GM23338 (cell line): Measurements from ENCODE around the gene EMP2. TPM values are rescaled to one million over a fixed set of nuclear protein-coding genes. Genes with fewer than 3 reads are reported as not detected.

Experiments
- ATAC-seq: fragments of 200-7000 bp; cut with Tn5 transposase; 3 replicates; pipeline ENCODE4 v1.9.1; 2020
- DNase-seq: peaks from one replicate; pipeline ENCODE4 v3.0.0-alpha.2; 2015; ENCODE audit warnings: low spot score
- H2AFZ ChIP-seq: fragments of 200-600 bp; sonication (generic); 2 replicates; pipeline ENCODE4 v1.8.0; 2016; ENCODE audit warnings: antibody characterized with exemption, mild to moderate bottlenecking, moderate library complexity
- H3F3A ChIP-seq: fragments of 200-600 bp; sonication (generic); replicated peaks from 2 replicates; pipeline ENCODE4 v1.8.0; 2017; ENCODE audit warnings: antibody characterized with exemption, mixed run types, low read depth
- H3K27ac ChIP-seq: fragments of 200-600 bp; sonication (generic); 2 replicates; pipeline ENCODE4 v1.6.1; 2016; ENCODE audit warnings: low read depth
- H3K27me3 ChIP-seq: fragments of 200-600 bp; sonication (generic); 2 replicates; pipeline ENCODE4 v1.8.0; 2016; ENCODE audit warnings: mild to moderate bottlenecking, mixed run types, moderate library complexity; ENCODE audit not compliant: insufficient read depth
- H3K36me3 ChIP-seq: fragments of 200-600 bp; sonication (generic); 2 replicates; pipeline ENCODE4 v1.8.0; 2016; ENCODE audit warnings: mild to moderate bottlenecking; ENCODE audit not compliant: insufficient read depth
- H3K4me1 ChIP-seq: fragments of 200-600 bp; sonication (generic); 2 replicates; pipeline ENCODE4 v1.8.0; 2016; ENCODE audit warnings: mild to moderate bottlenecking, moderate library complexity; ENCODE audit not compliant: insufficient read depth
- H3K4me2 ChIP-seq: fragments of 200-600 bp; sonication (generic); 2 replicates; pipeline ENCODE4 v1.7.1; 2017; ENCODE audit warnings: mixed run types
- H3K4me3 ChIP-seq: fragments of 200-600 bp; sonication (generic); 2 replicates; pipeline ENCODE4 v1.6.1; 2016; ENCODE audit warnings: mixed run types
- H3K79me2 ChIP-seq: fragments of 200-600 bp; sonication (generic); replicated peaks from 2 replicates; pipeline ENCODE4 v1.8.0; 2017; ENCODE audit warnings: mild to moderate bottlenecking; ENCODE audit not compliant: insufficient read depth
- H3K9me2 ChIP-seq: fragments of 200-600 bp; sonication (generic); 2 replicates; pipeline ENCODE4 v1.8.0; 2017; ENCODE audit not compliant: insufficient read depth
- H4K20me1 ChIP-seq: fragments of 200-600 bp; sonication (generic); replicated peaks from 2 replicates; pipeline ENCODE4 v1.8.0; 2017; ENCODE audit warnings: mild to moderate bottlenecking; ENCODE audit not compliant: insufficient read depth
- H3K27ac Mint-ChIP-seq: 2 replicates; pipeline ENCODE4 v1.8.0; 2020; ENCODE audit warnings: inconsistent platforms, mild to moderate bottlenecking, moderate library complexity, mixed read lengths
- H3K27me3 Mint-ChIP-seq: 3 replicates; pipeline ENCODE4 v1.8.0; 2022; ENCODE audit warnings: low read depth, mild to moderate bottlenecking, moderate library complexity, mixed read lengths, inconsistent platforms; ENCODE audit not compliant: insufficient read depth, poor library complexity
- H3K36me3 Mint-ChIP-seq: 3 replicates; pipeline ENCODE4 v1.8.0; 2021; ENCODE audit warnings: low read depth, mild to moderate bottlenecking, inconsistent platforms, moderate library complexity, mixed read lengths
- H3K4me1 Mint-ChIP-seq: 3 replicates; pipeline ENCODE4 v1.8.0; 2020; ENCODE audit warnings: mild to moderate bottlenecking, inconsistent platforms, mixed read lengths
- H3K4me3 Mint-ChIP-seq: 3 replicates; pipeline ENCODE4 v1.8.0; 2021; ENCODE audit warnings: moderate library complexity, mild to moderate bottlenecking, inconsistent platforms, mixed read lengths
- H3K9me3 Mint-ChIP-seq: 3 replicates; pipeline ENCODE4 v1.8.0; 2020; ENCODE audit warnings: moderate library complexity, mild to moderate bottlenecking, inconsistent platforms, mixed read lengths
- CREB1 ChIP-seq: fragments of 250-450 bp; sonication (Bioruptor Pico); IDR thresholded peaks from 2 replicates; pipeline ENCODE4 v1.5.0; 2020; ENCODE audit warnings: low read depth, mild to moderate bottlenecking, moderate library complexity
- EZH2 ChIP-seq: fragments of 200-600 bp; sonication (generic); IDR thresholded peaks from one replicate; pipeline ENCODE4 v1.8.0; 2017; ENCODE audit warnings: antibody characterized with exemption, mild to moderate bottlenecking, low read depth; ENCODE audit not compliant: unreplicated experiment
- EZH2phosphoT487 ChIP-seq: fragments of 200-600 bp; sonication (generic); IDR thresholded peaks from one replicate; pipeline ENCODE4 v1.8.1; 2018; ENCODE audit warnings: antibody characterized with exemption; ENCODE audit not compliant: unreplicated experiment
- JUNB ChIP-seq: IDR thresholded peaks from one replicate; pipeline ENCODE4 v1.6.1; 2016; ENCODE audit warnings: antibody characterized with exemption; ENCODE audit not compliant: unreplicated experiment
- NANOG ChIP-seq: IDR thresholded peaks from 2 replicates; pipeline ENCODE4 v1.6.1; 2016; ENCODE audit warnings: antibody characterized with exemption, borderline replicate concordance
- POLR2AphosphoS5 ChIP-seq: IDR thresholded peaks from 2 replicates; pipeline ENCODE4 v1.6.1; 2016; ENCODE audit warnings: antibody characterized with exemption, low read depth
- ZNF114 ChIP-seq: fragments of 250-450 bp; sonication (Bioruptor Pico); IDR thresholded peaks from 2 replicates; pipeline ENCODE4 v1.5.0; 2020; ENCODE audit warnings: mild to moderate bottlenecking, moderate library complexity
- ZNF331 ChIP-seq: fragments of 250-450 bp; sonication (Bioruptor Pico); IDR thresholded peaks from 2 replicates; pipeline ENCODE4 v1.5.0; 2020; ENCODE audit warnings: low read depth, mild to moderate bottlenecking, moderate library complexity
- polyA plus RNA-seq: library from polyadenylated mRNA; unstranded; fragments of >200 nt; fragmentation: Nextera tagmentation; extraction: Ambion mirVana; gene quantifications from 2 replicates; pipeline ENCODE4 v1.2.1, GENCODE V29; 2016
- total RNA-seq: library from RNA; depleted of rRNA; stranded (reverse); fragments of >200 nt; shearing (Covaris generic); gene quantifications from 2 replicates; pipeline ENCODE4 v1.2.3, GENCODE V29; 2014
- TF ChIP-seq, protein P1 (sequence below): IDR thresholded peaks from 2 replicates; pipeline ENCODE4 v1.6.1; 2016; ENCODE audit warnings: antibody characterized with exemption
- TF ChIP-seq, protein P2 (sequence below): fragments of 250-450 bp; sonication (Bioruptor Pico); IDR thresholded peaks from 2 replicates; pipeline ENCODE4 v1.5.0; 2020; ENCODE audit warnings: mild to moderate bottlenecking, moderate library complexity
- TF ChIP-seq, protein P3 (sequence below): IDR thresholded peaks from one replicate; pipeline ENCODE4 v1.6.1; 2018; ENCODE audit warnings: antibody characterized with exemption; ENCODE audit not compliant: unreplicated experiment

EMP2 gene
- total and polyA plus RNA-seq, 2 experiments from 2014 or later, result 7.3 to 40.1 TPM

DNA sequence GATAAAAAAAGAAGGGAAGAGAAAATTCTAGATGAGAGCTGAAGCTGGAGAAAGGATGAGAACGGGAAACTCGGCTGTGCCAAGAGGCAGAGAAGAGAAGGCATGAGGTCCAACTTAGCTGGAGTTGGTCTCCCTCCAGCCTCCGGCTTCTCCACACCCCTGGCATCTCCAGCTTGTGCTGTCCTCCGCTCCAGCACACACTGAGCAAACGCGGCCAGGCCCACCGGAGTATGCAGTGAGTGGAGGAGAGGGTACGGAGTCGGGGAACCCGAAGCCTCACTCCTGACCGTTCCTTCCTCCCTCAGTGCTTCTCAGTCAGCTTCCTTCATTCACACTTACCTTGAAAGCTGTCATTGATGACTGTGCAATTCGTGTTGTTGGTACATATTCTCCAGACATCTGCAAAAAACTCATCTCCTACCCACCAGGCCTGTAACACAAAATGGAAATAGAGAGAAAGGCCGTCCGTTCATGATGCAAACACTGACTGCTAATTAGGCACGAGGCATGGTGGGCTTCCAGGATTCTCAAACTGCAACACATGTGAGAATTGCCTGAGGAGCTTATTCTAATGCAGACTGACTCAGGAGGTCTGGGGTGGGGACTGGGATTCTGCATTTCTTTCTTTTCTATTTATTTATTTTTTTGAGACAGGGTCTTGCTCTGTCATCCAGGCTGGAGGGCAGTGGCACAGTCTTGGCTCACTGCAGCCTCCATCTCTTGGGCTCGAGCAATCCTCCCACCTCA lies 37.0 kb downstream of the EMP2 start:
- DNase-seq, result no peak
- no peak for ATAC-seq
- no peak overlapping the region for H2AFZ ChIP-seq
- H3K4me3 Mint-ChIP-seq, result no peak overlapping the region
- no peaks in the 10 kb centered on the region for H3K4me1 ChIP-seq
- no peaks in the 10 kb centered on the region; the same call in 1 of the 2 replicates for H3K36me3 ChIP-seq
- no peak overlapping the region for H3K4me3 ChIP-seq
- no peaks in the 10 kb centered on the region for H3K4me1 Mint-ChIP-seq
- H3K27me3 Mint-ChIP-seq, result peaks cover 3% of the 10 kb centered on the region
- H4K20me1 ChIP-seq, result no peaks in the 10 kb centered on the region
- peaks cover 27% of the 10 kb centered on the region for H3K36me3 Mint-ChIP-seq
- H3K9me3 Mint-ChIP-seq, result peaks cover 9% of the 10 kb centered on the region
- no peak overlapping the region for H3K27ac ChIP-seq
- H3K9me2 ChIP-seq, result no peaks in the 10 kb centered on the region
- H3F3A ChIP-seq, result no peaks in the 10 kb centered on the region
- H3K4me2 ChIP-seq, result no peak overlapping the region
- TF ChIP-seq EZH2, result no peak
- no peak for TF ChIP-seq ZNF114 (CRISPR knock-in tag)
- no peak for TF ChIP-seq CREB1 (CRISPR knock-in tag)
- TF ChIP-seq POLR2AphosphoS5, result no peak
- TF ChIP-seq ZNF331, result no peak
- H3K79me2 ChIP-seq, result no peaks in the 10 kb centered on the region
- H3K27me3 ChIP-seq, result no peaks in the 10 kb centered on the region
- H3K27ac Mint-ChIP-seq, result no peak overlapping the region; the same call in 1 of the 2 replicates

DNA sequence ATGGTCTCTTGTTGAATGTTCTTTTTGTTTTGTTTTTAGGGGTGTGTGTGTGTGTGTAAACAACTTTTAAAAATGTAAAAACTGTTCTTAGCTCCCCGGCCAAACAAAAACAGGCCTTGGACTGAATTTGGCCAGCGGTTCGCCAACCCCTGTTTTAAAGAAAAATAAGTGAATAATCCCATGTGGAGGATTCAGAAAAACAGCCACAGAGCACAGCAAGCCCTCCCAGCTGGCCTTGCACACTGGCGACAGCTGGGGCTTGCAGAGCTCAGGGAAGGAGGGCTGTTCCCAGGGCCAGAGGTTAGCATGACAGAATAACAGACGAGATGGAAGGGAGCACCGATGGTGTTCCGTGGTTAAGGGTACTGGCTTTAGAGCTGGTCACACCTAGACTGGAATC lies 39.0 kb downstream of the EMP2 start:
- Mint-ChIP-seq H3K9me3 (no peaks in the 10 kb centered on the region), H3K4me1 (no peaks in the 10 kb centered on the region), H3K4me3 (no peak overlapping the region), H3K27ac (no peak overlapping the region), H3K27me3 (peaks cover 8% of the 10 kb centered on the region), H3K36me3 (peaks cover 17% of the 10 kb centered on the region)
- DNase-seq, result no peak
- Histone ChIP-seq H2AFZ (no peak overlapping the region), H4K20me1 (no peaks in the 10 kb centered on the region), H3K4me2 (no peak overlapping the region), H3K36me3 (no peaks in the 10 kb centered on the region; the same call in 1 of the 2 replicates), H3K79me2 (no peaks in the 10 kb centered on the region), H3K27me3 (no peaks in the 10 kb centered on the region), H3K27ac (no peak overlapping the region), H3K4me3 (no peak overlapping the region), H3K4me1 (no peaks in the 10 kb centered on the region), H3F3A (no peaks in the 10 kb centered on the region), H3K9me2 (no peaks in the 10 kb centered on the region)
- no peak for ATAC-seq
- TF ChIP-seq ZNF114 (CRISPR knock-in tag) (no peak), JUNB (no peak), CREB1 (CRISPR knock-in tag) (no peak), EZH2phosphoT487 (no peak), ZNF331 (no peak), NANOG (no peak)
- TF ChIP-seq, protein P1, sequence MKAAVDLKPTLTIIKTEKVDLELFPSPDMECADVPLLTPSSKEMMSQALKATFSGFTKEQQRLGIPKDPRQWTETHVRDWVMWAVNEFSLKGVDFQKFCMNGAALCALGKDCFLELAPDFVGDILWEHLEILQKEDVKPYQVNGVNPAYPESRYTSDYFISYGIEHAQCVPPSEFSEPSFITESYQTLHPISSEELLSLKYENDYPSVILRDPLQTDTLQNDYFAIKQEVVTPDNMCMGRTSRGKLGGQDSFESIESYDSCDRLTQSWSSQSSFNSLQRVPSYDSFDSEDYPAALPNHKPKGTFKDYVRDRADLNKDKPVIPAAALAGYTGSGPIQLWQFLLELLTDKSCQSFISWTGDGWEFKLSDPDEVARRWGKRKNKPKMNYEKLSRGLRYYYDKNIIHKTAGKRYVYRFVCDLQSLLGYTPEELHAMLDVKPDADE, result no peak
- TF ChIP-seq, protein P2, sequence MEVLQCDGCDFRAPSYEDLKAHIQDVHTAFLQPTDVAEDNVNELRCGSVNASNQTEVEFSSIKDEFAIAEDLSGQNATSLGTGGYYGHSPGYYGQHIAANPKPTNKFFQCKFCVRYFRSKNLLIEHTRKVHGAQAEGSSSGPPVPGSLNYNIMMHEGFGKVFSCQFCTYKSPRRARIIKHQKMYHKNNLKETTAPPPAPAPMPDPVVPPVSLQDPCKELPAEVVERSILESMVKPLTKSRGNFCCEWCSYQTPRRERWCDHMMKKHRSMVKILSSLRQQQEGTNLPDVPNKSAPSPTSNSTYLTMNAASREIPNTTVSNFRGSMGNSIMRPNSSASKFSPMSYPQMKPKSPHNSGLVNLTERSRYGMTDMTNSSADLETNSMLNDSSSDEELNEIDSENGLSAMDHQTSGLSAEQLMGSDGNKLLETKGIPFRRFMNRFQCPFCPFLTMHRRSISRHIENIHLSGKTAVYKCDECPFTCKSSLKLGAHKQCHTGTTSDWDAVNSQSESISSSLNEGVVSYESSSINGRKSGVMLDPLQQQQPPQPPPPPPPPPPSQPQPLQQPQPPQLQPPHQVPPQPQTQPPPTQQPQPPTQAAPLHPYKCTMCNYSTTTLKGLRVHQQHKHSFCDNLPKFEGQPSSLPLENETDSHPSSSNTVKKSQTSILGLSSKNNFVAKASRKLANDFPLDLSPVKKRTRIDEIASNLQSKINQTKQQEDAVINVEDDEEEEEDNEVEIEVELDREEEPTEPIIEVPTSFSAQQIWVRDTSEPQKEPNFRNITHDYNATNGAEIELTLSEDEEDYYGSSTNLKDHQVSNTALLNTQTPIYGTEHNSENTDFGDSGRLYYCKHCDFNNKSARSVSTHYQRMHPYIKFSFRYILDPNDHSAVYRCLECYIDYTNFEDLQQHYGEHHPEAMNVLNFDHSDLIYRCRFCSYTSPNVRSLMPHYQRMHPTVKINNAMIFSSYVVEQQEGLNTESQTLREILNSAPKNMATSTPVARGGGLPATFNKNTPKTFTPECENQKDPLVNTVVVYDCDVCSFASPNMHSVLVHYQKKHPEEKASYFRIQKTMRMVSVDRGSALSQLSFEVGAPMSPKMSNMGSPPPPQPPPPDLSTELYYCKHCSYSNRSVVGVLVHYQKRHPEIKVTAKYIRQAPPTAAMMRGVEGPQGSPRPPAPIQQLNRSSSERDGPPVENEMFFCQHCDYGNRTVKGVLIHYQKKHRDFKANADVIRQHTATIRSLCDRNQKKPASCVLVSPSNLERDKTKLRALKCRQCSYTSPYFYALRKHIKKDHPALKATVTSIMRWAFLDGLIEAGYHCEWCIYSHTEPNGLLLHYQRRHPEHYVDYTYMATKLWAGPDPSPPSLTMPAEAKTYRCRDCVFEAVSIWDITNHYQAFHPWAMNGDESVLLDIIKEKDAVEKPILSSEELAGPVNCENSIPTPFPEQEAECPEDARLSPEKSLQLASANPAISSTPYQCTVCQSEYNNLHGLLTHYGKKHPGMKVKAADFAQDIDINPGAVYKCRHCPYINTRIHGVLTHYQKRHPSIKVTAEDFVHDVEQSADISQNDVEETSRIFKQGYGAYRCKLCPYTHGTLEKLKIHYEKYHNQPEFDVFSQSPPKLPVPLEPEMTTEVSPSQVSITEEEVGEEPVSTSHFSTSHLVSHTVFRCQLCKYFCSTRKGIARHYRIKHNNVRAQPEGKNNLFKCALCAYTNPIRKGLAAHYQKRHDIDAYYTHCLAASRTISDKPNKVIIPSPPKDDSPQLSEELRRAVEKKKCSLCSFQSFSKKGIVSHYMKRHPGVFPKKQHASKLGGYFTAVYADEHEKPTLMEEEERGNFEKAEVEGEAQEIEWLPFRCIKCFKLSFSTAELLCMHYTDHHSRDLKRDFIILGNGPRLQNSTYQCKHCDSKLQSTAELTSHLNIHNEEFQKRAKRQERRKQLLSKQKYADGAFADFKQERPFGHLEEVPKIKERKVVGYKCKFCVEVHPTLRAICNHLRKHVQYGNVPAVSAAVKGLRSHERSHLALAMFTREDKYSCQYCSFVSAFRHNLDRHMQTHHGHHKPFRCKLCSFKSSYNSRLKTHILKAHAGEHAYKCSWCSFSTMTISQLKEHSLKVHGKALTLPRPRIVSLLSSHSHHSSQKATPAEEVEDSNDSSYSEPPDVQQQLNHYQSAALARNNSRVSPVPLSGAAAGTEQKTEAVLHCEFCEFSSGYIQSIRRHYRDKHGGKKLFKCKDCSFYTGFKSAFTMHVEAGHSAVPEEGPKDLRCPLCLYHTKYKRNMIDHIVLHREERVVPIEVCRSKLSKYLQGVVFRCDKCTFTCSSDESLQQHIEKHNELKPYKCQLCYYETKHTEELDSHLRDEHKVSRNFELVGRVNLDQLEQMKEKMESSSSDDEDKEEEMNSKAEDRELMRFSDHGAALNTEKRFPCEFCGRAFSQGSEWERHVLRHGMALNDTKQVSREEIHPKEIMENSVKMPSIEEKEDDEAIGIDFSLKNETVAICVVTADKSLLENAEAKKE (CRISPR knock-in tag), result no peak
- TF ChIP-seq, protein P3, sequence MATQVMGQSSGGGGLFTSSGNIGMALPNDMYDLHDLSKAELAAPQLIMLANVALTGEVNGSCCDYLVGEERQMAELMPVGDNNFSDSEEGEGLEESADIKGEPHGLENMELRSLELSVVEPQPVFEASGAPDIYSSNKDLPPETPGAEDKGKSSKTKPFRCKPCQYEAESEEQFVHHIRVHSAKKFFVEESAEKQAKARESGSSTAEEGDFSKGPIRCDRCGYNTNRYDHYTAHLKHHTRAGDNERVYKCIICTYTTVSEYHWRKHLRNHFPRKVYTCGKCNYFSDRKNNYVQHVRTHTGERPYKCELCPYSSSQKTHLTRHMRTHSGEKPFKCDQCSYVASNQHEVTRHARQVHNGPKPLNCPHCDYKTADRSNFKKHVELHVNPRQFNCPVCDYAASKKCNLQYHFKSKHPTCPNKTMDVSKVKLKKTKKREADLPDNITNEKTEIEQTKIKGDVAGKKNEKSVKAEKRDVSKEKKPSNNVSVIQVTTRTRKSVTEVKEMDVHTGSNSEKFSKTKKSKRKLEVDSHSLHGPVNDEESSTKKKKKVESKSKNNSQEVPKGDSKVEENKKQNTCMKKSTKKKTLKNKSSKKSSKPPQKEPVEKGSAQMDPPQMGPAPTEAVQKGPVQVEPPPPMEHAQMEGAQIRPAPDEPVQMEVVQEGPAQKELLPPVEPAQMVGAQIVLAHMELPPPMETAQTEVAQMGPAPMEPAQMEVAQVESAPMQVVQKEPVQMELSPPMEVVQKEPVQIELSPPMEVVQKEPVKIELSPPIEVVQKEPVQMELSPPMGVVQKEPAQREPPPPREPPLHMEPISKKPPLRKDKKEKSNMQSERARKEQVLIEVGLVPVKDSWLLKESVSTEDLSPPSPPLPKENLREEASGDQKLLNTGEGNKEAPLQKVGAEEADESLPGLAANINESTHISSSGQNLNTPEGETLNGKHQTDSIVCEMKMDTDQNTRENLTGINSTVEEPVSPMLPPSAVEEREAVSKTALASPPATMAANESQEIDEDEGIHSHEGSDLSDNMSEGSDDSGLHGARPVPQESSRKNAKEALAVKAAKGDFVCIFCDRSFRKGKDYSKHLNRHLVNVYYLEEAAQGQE, result no peak
